Measurements from ENCODE around the gene UBA1.

GRCh38 chrX:47158781-47159180, 34.8 kb upstream of the UBA1 start:
- no peak for TF ChIP-seq EZH2 (IDR thresholded peaks at IDR 0.05; ENCODE audit: borderline replicate concordance, low read length)
- no peak for TF ChIP-seq CTCF (conservative IDR thresholded peaks at IDR 0.05 in 1 of 2, IDR thresholded peaks at IDR 0.05 in 1 of 2; ENCODE audit: extremely low read depth in 1 of 2, insufficient read depth in 1 of 2, low read depth in 1 of 2, low read length in 2 of 2)
